GM12801 (cell line): ENCODE results near the gene PPM1H.

Experiments
- TF ChIP-seq, protein P1 (sequence below): IDR thresholded peaks from one replicate; pipeline ENCODE4 v1.5.1; 2011; ENCODE audit warnings: control low read depth; ENCODE audit not compliant: insufficient read length; ENCODE audit errors: extremely low read depth

Gene PPM1H

GRCh38 chr12:62604373-62604772 lies 330.6 kb downstream of the PPM1H start:
- TF ChIP-seq, protein P1, sequence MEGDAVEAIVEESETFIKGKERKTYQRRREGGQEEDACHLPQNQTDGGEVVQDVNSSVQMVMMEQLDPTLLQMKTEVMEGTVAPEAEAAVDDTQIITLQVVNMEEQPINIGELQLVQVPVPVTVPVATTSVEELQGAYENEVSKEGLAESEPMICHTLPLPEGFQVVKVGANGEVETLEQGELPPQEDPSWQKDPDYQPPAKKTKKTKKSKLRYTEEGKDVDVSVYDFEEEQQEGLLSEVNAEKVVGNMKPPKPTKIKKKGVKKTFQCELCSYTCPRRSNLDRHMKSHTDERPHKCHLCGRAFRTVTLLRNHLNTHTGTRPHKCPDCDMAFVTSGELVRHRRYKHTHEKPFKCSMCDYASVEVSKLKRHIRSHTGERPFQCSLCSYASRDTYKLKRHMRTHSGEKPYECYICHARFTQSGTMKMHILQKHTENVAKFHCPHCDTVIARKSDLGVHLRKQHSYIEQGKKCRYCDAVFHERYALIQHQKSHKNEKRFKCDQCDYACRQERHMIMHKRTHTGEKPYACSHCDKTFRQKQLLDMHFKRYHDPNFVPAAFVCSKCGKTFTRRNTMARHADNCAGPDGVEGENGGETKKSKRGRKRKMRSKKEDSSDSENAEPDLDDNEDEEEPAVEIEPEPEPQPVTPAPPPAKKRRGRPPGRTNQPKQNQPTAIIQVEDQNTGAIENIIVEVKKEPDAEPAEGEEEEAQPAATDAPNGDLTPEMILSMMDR: no peak

DNA sequence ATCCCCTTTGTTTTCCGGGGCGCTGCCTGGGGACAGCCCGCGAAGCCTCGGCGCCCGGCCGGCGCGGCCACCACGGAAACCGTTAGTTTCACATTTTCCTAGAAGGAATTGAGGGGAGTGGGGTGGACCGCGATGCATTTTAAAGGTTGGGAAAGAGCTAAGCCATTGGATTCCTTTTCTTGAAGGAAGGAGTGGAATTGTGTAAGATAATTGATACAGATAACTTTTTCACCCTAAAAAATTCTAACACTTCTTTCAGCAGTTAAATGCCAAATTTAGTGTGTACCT lies 331.2 kb downstream of the PPM1H start:
- TF ChIP-seq, protein P1: no peak

DNA sequence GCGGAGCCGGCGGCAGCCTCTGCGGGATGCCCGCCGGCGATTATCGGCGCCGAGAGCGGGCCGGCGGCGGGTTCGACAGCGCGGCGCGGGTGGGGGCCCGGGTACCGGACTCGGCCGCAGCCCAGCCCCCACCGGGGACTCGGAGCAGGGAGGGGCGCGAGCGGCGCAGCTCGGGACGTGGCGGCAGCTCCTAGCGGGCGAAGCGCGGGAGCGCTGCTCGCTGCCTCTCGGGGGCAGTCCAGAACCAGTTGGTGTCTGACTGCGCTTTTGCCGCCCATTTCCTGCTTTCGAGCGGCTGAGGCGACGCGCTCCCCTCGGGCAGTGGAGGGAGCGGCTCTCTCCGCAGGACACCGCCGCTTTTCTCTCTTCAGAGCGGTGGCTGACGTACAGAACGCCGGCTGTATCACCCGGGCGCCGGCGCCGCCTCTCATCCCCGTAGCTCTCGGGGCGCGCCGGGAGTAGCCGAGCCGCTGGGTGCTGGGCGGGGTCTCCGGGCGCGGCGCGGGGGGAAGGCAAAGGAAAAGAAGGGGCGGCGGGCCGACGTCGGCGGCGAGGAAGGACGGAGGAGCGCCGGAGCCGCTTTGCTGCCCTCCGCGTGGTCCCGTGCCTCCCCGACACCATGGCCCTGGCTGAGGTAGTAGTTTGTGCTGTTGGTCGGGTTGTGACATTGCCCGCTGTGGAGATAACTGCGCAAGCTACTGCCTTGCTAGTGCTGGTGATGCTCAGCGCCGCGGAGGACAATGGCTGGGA lies 331.7 kb downstream of the PPM1H start:
- TF ChIP-seq, protein P1: no peak

DNA sequence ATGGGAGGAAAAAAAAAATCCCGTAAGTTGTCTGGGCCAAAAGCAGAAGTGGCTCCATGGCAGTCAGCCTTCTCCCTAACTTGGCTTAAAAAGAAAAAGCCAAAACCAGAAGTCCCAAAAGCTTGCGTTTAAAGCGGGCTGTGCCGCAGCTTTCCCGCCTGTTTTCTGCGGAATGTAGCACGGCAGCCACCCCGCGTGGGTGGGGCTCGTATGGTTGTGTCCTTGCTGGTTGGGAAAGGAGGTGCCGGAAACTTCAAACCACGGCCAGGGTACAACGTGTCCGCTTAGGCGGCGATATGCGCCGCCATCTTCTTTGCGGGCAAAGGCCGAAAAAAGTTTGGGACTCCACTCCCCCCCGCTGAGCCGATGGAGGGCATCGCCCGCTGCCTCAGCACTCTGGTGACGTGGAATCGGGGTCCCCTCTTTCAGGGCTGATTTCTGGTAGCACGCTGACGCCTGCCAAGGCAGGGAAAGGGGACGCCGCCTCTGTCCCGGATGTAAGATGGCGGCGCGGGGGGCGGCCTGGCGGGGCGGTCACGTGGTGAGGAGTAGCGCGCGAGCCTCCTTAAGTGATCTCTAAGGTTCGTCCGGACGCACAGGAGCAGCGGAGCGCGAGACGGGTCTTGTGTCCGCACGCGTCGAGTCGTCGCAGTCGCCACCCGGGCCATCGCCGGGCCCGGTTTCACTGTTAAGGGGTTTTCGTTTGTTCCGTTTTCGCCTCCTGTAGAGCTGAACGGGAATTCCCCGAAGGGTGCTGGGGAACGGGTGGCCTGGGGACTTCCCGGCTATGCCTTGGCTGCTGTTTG lies 332.5 kb downstream of the PPM1H start:
- TF ChIP-seq, protein P1: no peak

GRCh38 chr12:62601765-62602164 lies 333.2 kb downstream of the PPM1H start:
- TF ChIP-seq, protein P1: no peak

- TF ChIP-seq, protein P1: no peak
Measured at GRCh38 chr12:62599854-62600437, 335.0 kb downstream of the PPM1H start.

- TF ChIP-seq, protein P1: no peak
Measured at GRCh38 chr12:62598846-62599245, 336.1 kb downstream of the PPM1H start.
